ENCODE results near the gene HDAC5.

DNA sequence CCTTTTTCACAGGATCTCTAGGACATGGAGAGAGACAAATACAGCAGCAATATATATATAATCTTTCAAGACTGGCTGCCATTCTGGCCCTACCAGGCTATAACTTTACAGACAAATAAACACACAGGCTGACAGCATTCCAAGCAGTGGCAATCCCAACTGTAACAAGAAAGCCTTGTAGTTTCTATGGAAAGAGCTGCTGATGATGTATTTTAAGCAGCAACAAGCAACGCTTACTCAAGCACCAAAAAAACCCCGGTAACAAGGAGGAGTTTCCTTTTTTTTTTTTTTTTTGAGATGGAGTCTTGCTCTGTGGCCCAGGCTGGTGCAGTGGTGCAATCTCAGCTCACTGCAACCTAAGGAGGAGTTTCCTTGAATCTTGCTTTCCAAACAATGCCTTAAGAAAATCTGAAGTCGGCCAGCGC is 80.2 kb downstream of the HDAC5 start:
- TF ChIP-seq, protein P1, sequence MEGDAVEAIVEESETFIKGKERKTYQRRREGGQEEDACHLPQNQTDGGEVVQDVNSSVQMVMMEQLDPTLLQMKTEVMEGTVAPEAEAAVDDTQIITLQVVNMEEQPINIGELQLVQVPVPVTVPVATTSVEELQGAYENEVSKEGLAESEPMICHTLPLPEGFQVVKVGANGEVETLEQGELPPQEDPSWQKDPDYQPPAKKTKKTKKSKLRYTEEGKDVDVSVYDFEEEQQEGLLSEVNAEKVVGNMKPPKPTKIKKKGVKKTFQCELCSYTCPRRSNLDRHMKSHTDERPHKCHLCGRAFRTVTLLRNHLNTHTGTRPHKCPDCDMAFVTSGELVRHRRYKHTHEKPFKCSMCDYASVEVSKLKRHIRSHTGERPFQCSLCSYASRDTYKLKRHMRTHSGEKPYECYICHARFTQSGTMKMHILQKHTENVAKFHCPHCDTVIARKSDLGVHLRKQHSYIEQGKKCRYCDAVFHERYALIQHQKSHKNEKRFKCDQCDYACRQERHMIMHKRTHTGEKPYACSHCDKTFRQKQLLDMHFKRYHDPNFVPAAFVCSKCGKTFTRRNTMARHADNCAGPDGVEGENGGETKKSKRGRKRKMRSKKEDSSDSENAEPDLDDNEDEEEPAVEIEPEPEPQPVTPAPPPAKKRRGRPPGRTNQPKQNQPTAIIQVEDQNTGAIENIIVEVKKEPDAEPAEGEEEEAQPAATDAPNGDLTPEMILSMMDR (IDR thresholded peaks at IDR 0.05; ENCODE audit: low read depth, low read length, poor library complexity, severe bottlenecking) = no peak
- no peak for TF ChIP-seq EZH2phosphoT487 (IDR thresholded peaks at IDR 0.05; ENCODE audit: borderline replicate concordance, low read length)
